H9 (cell line): ENCODE measurements around the gene DOCK10. TPM values are rescaled to one million over a fixed set of nuclear protein-coding genes. Genes with fewer than 3 reads are reported as not detected.

Experiments used
- DNase-seq: peaks from one replicate; pipeline ENCODE4 v3.0.0-alpha.2; 2017
- H2AFZ ChIP-seq: one replicate; pipeline ENCODE4 v1.6.1; 2013; ENCODE audit warnings: mild to moderate bottlenecking, low read length, control low read depth, moderate library complexity
- H2AK5ac ChIP-seq: 2 replicates; pipeline ENCODE4 v1.6.1; 2013; ENCODE audit warnings: low read length, control low read depth, mixed read lengths; ENCODE audit not compliant: insufficient read length
- H2BK120ac ChIP-seq: one replicate; pipeline ENCODE4 v1.6.1; 2013; ENCODE audit warnings: low read depth, mild to moderate bottlenecking, low read length, control low read depth, inconsistent platforms; ENCODE audit not compliant: poor library complexity, severe bottlenecking
- H2BK12ac ChIP-seq: 2 replicates; pipeline ENCODE4 v1.6.1; 2013; ENCODE audit warnings: low read length, control low read depth, mixed read lengths, low read depth; ENCODE audit not compliant: insufficient read length
- H2BK15ac ChIP-seq: 2 replicates; pipeline ENCODE4 v1.6.1; 2013; ENCODE audit warnings: low read depth, low read length, control low read depth
- H2BK20ac ChIP-seq: one replicate; pipeline ENCODE4 v1.6.1; 2013; ENCODE audit warnings: low read depth, mild to moderate bottlenecking, low read length, control low read depth, inconsistent platforms; ENCODE audit not compliant: poor library complexity, severe bottlenecking
- H2BK5ac ChIP-seq: 2 replicates; pipeline ENCODE4 v1.6.1; 2013; ENCODE audit warnings: low read length, control low read depth, mixed read lengths; ENCODE audit not compliant: insufficient read length
- H3K14ac ChIP-seq: 2 replicates; pipeline ENCODE4 v1.6.1; 2013; ENCODE audit warnings: low read length, control low read depth; ENCODE audit not compliant: insufficient read depth
- H3K18ac ChIP-seq: 2 replicates; pipeline ENCODE4 v1.6.1; 2013; ENCODE audit warnings: low read depth, mild to moderate bottlenecking, mixed read lengths, low read length, control low read depth; ENCODE audit not compliant: insufficient read length
- H3K23ac ChIP-seq: 2 replicates; pipeline ENCODE4 v1.6.1; 2013; ENCODE audit warnings: low read length, control low read depth, mixed read lengths, low read depth; ENCODE audit not compliant: insufficient read length
- H3K23me2 ChIP-seq: 2 replicates; pipeline ENCODE4 v1.6.1; 2013; ENCODE audit warnings: low read depth, mild to moderate bottlenecking, mixed read lengths, low read length, control low read depth; ENCODE audit not compliant: insufficient read length, poor library complexity, severe bottlenecking
- H3K27ac ChIP-seq: 2 replicates; pipeline ENCODE4 v1.5.1; 2013; ENCODE audit warnings: low read length, control low read depth, mixed read lengths, low read depth; ENCODE audit not compliant: insufficient read length
- H3K27me3 ChIP-seq: 2 replicates; pipeline ENCODE4 v1.6.1; 2013; ENCODE audit warnings: low read length, control low read depth, inconsistent platforms; ENCODE audit not compliant: insufficient read depth
- H3K4ac ChIP-seq: 2 replicates; pipeline ENCODE4 v1.6.1; 2013; ENCODE audit warnings: low read depth, mild to moderate bottlenecking, control low read depth, inconsistent platforms, low read length, moderate library complexity
- H3K4me1 ChIP-seq: 2 replicates; pipeline ENCODE4 v1.6.1; 2013; ENCODE audit warnings: low read length, control low read depth, inconsistent platforms; ENCODE audit not compliant: insufficient read depth
- H3K4me2 ChIP-seq: 2 replicates; pipeline ENCODE4 v1.6.1; 2013; ENCODE audit warnings: low read length, control low read depth, mixed read lengths; ENCODE audit not compliant: insufficient read length, insufficient read depth
- H3K56ac ChIP-seq: 2 replicates; pipeline ENCODE4 v1.6.1; 2013; ENCODE audit warnings: low read depth, mild to moderate bottlenecking, mixed read lengths, low read length, control low read depth; ENCODE audit not compliant: insufficient read length
- H3K79me1 ChIP-seq: 2 replicates; pipeline ENCODE4 v1.6.1; 2013; ENCODE audit warnings: low read depth, mild to moderate bottlenecking, moderate library complexity, low read length, control low read depth, inconsistent platforms; ENCODE audit not compliant: insufficient read depth, poor library complexity, severe bottlenecking
- H3K79me2 ChIP-seq: 2 replicates; pipeline ENCODE4 v1.6.1; 2013; ENCODE audit warnings: low read length, control low read depth, inconsistent platforms; ENCODE audit not compliant: insufficient read depth
- H3K9ac ChIP-seq: 2 replicates; pipeline ENCODE4 v1.6.1; 2013; ENCODE audit warnings: low read length, control low read depth, mixed read lengths; ENCODE audit not compliant: insufficient read length; ENCODE audit errors: extremely low read depth
- H3K9me3 ChIP-seq: one replicate; pipeline ENCODE4 v1.6.1; 2013; ENCODE audit warnings: low read depth, low read length, inconsistent platforms; ENCODE audit not compliant: control insufficient read depth
- H3T11ph ChIP-seq: one replicate; pipeline ENCODE4 v1.6.1; 2013; ENCODE audit warnings: mild to moderate bottlenecking, low read length, control low read depth, inconsistent platforms
- H4K20me1 ChIP-seq: one replicate; pipeline ENCODE4 v1.6.1; 2013; ENCODE audit not compliant: control insufficient read depth, insufficient read length, insufficient read depth
- H4K5ac ChIP-seq: 2 replicates; pipeline ENCODE4 v1.6.1; 2013; ENCODE audit warnings: low read depth, mild to moderate bottlenecking, mixed read lengths, low read length, control low read depth; ENCODE audit not compliant: insufficient read length
- H4K8ac ChIP-seq: replicated peaks from 2 replicates; pipeline ENCODE4 v1.6.1; 2013; ENCODE audit warnings: low read length, control low read depth, mixed read lengths, low read depth; ENCODE audit not compliant: insufficient read length
- H4K91ac ChIP-seq: 2 replicates; pipeline ENCODE4 v1.6.1; 2013; ENCODE audit warnings: low read depth, mild to moderate bottlenecking, moderate library complexity, mixed read lengths, low read length, control low read depth; ENCODE audit not compliant: insufficient read length
- H3K27ac Mint-ChIP-seq, 3 experiments: 2 replicates in 2 of 3; 3 replicates in 1 of 3; pipeline ENCODE4 v1.8.0; 2020 to 2021; ENCODE audit warnings: mixed read lengths in 3 of 3, mild to moderate bottlenecking in 1 of 3, moderate library complexity in 1 of 3
- H3K27me3 Mint-ChIP-seq: 2 replicates; pipeline ENCODE4 v1.8.0; 2021; ENCODE audit warnings: low read depth, mild to moderate bottlenecking, moderate library complexity, mixed read lengths
- H3K36me3 Mint-ChIP-seq, 3 experiments: 2 replicates in 2 of 3; 3 replicates in 1 of 3; pipeline ENCODE4 v1.8.0; 2020 to 2021; ENCODE audit warnings: low read depth in 3 of 3, mixed read lengths in 3 of 3; ENCODE audit not compliant: insufficient read depth in 1 of 3
- H3K4me1 Mint-ChIP-seq, 2 experiments: 2 replicates each; pipeline ENCODE4 v1.8.0; 2020; ENCODE audit warnings: mixed read lengths in 2 of 2
- H3K4me3 Mint-ChIP-seq, 2 experiments: 2 replicates in 1 of 2; 3 replicates in 1 of 2; pipeline ENCODE4 v1.8.0; 2020 to 2021; ENCODE audit warnings: mild to moderate bottlenecking in 2 of 2, mixed read lengths in 2 of 2, moderate library complexity in 1 of 2
- H3K9me3 Mint-ChIP-seq, 2 experiments: 2 replicates in 1 of 2; 3 replicates in 1 of 2; pipeline ENCODE4 v1.8.0; 2020; ENCODE audit warnings: mild to moderate bottlenecking in 2 of 2, mixed read lengths in 2 of 2, moderate library complexity in 1 of 2
- WGBS: extraction: QIAGEN DNeasy Blood & Tissue Kit; methylation state at CpG from one replicate; pipeline ENCODE4 v1.1.7; 2013; ENCODE audit warnings: missing lambda C conversion rate, low lambda C conversion rate, mixed read lengths; ENCODE audit not compliant: insufficient read length; ENCODE audit errors: extremely low coverage; 5-methylcytosine and 5-hydroxymethylcytosine counted together
- total RNA-seq: library from RNA; stranded (reverse); gene quantifications from 2 replicates; pipeline ENCODE4 v1.2.1, GENCODE V29; 2021
- TF ChIP-seq, protein P1 (sequence below): fragments of 200-600 bp; sonication (generic); conservative IDR thresholded peaks from 3 replicates; pipeline ENCODE4 v1.8.0; 2021; ENCODE audit warnings: antibody characterized with exemption, mild to moderate bottlenecking

The DOCK10 gene
- total RNA-seq, 1 experiment from 2014 or later = 0.79 TPM

DNA sequence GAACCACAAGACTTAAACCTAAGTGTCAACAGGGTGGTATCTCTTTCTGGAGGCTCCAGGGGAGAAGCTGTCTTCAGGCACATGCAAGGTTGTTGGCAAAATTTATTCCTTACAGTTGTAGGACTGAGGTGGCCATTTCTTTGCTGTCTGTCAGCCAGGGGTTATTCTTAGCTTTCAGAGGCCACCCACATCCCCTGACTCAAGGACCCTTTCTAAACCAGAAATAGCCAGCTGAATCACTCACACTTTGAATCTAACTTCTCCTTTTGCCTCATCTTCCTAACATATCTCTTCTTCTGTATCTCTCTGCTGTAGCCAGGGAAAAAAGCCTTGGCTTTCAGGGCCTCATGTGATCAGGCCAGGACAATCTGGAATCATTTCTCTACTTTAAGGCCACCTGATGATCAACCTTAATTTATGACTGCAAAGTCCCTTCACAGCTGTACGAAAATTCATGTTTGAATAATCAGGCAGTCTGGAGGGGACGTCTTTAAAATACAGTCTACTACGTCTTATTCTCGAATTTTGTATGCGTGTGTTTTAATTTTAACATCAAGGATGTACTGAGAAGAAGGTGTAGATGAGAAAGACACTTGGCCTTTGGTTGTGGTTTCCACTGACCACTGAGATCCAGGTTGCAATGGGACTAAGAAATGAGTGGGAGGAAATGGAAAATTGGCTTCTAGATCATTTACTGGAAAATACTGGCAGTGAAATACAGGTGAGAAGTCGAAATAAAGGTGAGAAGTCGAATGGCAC, 90.4 kb downstream of the DOCK10 start:
- H2BK5ac ChIP-seq = no peak overlapping the region
- no peak overlapping the region for H3K56ac ChIP-seq
- no peak overlapping the region for H3K18ac ChIP-seq
- H3K23ac ChIP-seq = no peak overlapping the region
- H3K27ac ChIP-seq = no peak overlapping the region
- H3K14ac ChIP-seq = no peak overlapping the region
- H3K4me2 ChIP-seq = no peak overlapping the region
- H3K9me3 ChIP-seq = no peaks in the 10 kb centered on the region
- H3K4me1 ChIP-seq = no peaks in the 10 kb centered on the region
- H3K9me3 Mint-ChIP-seq = no peaks in the 10 kb centered on the region
- H2AK5ac ChIP-seq = no peak overlapping the region
- H4K20me1 ChIP-seq = no peaks in the 10 kb centered on the region
- no peak overlapping the region for H2BK120ac ChIP-seq
- no peak overlapping the region for H2BK20ac ChIP-seq
- H2BK12ac ChIP-seq = no peak overlapping the region
- H3K23me2 ChIP-seq = no peaks in the 10 kb centered on the region
- H3K4me3 Mint-ChIP-seq = no peak overlapping the region
- no peak overlapping the region for H4K91ac ChIP-seq
- H3K4me1 Mint-ChIP-seq = 0 out of 4 replicates have a peak, but pooled peaks cover 0 to 2% of the 10 kb centered on the region in 2 experiments
- no peak overlapping the region for H3K27ac Mint-ChIP-seq
- no peaks in the 10 kb centered on the region for H3K36me3 Mint-ChIP-seq
- no peaks in the 10 kb centered on the region for H3K79me1 ChIP-seq
- H3K27me3 ChIP-seq = no peaks in the 10 kb centered on the region
- no peak for DNase-seq
- H4K5ac ChIP-seq = no peak overlapping the region
- no peaks in the 10 kb centered on the region for H3K27me3 Mint-ChIP-seq
- H3T11ph ChIP-seq = no peak overlapping the region
- WGBS = no CpG with 5 or more reads among the region's 7 CpGs
- H3K9ac ChIP-seq = no peak overlapping the region
- no peaks in the 10 kb centered on the region for H3K79me2 ChIP-seq
- no peak overlapping the region for H4K8ac ChIP-seq
- no peak overlapping the region for H2BK15ac ChIP-seq
- TF ChIP-seq, protein P1, sequence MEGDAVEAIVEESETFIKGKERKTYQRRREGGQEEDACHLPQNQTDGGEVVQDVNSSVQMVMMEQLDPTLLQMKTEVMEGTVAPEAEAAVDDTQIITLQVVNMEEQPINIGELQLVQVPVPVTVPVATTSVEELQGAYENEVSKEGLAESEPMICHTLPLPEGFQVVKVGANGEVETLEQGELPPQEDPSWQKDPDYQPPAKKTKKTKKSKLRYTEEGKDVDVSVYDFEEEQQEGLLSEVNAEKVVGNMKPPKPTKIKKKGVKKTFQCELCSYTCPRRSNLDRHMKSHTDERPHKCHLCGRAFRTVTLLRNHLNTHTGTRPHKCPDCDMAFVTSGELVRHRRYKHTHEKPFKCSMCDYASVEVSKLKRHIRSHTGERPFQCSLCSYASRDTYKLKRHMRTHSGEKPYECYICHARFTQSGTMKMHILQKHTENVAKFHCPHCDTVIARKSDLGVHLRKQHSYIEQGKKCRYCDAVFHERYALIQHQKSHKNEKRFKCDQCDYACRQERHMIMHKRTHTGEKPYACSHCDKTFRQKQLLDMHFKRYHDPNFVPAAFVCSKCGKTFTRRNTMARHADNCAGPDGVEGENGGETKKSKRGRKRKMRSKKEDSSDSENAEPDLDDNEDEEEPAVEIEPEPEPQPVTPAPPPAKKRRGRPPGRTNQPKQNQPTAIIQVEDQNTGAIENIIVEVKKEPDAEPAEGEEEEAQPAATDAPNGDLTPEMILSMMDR = no peak
- H3K4ac ChIP-seq = no peak overlapping the region
- no peak overlapping the region for H2AFZ ChIP-seq
